Parathyroid adenoma (tissue), 2 donors: ENCODE results near the gene MED25.

ENCODE experiments used
- H2AFZ ChIP-seq: fragments of 300-600 bp; sonication (generic); one replicate; pipeline ENCODE4 v1.7.0; 2017; ENCODE audit warnings: antibody characterized with exemption, mild to moderate bottlenecking
- H3K27ac ChIP-seq: fragments of 300-600 bp; sonication (generic); one replicate; pipeline ENCODE4 v1.7.0; 2017
- H3K27me3 ChIP-seq: fragments of 300-600 bp; sonication (generic); one replicate; pipeline ENCODE4 v1.7.0; 2017; ENCODE audit warnings: low read length; ENCODE audit not compliant: control insufficient read depth, insufficient read depth
- H3K36me3 ChIP-seq: fragments of 300-600 bp; sonication (generic); one replicate; pipeline ENCODE4 v1.7.0; 2017; ENCODE audit warnings: low read length; ENCODE audit not compliant: control insufficient read depth, insufficient read depth
- H3K4me1 ChIP-seq: fragments of 300-600 bp; sonication (generic); one replicate; pipeline ENCODE4 v1.7.0; 2017; ENCODE audit warnings: control low read depth
- H3K4me2 ChIP-seq: fragments of 300-600 bp; sonication (generic); one replicate; pipeline ENCODE4 v1.7.0; 2017; ENCODE audit warnings: low read length
- H3K4me3 ChIP-seq: fragments of 300-600 bp; sonication (generic); one replicate; pipeline ENCODE4 v1.7.0; 2017; ENCODE audit warnings: low read depth, low read length
- H3K79me2 ChIP-seq: fragments of 300-600 bp; sonication (generic); one replicate; pipeline ENCODE4 v1.7.0; 2017; ENCODE audit warnings: control low read depth
- H3K9ac ChIP-seq: fragments of 300-600 bp; sonication (generic); one replicate; pipeline ENCODE4 v1.7.0; 2017; ENCODE audit warnings: mild to moderate bottlenecking
- H3K9me3 ChIP-seq: fragments of 300-600 bp; sonication (generic); one replicate; pipeline ENCODE4 v1.7.0; 2017; ENCODE audit warnings: low read length; ENCODE audit not compliant: control insufficient read depth
- CTCF ChIP-seq: fragments of 300-600 bp; sonication (generic); IDR thresholded peaks from one replicate; pipeline ENCODE4 v1.7.0; 2017; ENCODE audit warnings: antibody characterized with exemption, mild to moderate bottlenecking
- donor health status: primary hyperparathyroidism.

The MED25 gene

GRCh38 chr19:49862391-49863253 lies 44.5 kb downstream of the MED25 start:
- TF ChIP-seq CTCF, result no peak
- no peaks in the 10 kb centered on the region for H3K36me3 ChIP-seq
- no peak overlapping the region for H3K9ac ChIP-seq
- H3K79me2 ChIP-seq, result peaks cover 24% of the 10 kb centered on the region
- H3K4me3 ChIP-seq, result no peak overlapping the region
- no peak overlapping the region for H3K4me2 ChIP-seq
- H3K9me3 ChIP-seq, result no peaks in the 10 kb centered on the region
- peaks cover 10% of the 10 kb centered on the region for H3K4me1 ChIP-seq
- H3K27ac ChIP-seq, result no peak overlapping the region
- H2AFZ ChIP-seq, result no peak overlapping the region
- no peaks in the 10 kb centered on the region for H3K27me3 ChIP-seq

GRCh38 chr19:49863254-49863934 lies 45.3 kb downstream of the MED25 start:
- H3K4me3 ChIP-seq, result no peak overlapping the region
- H3K36me3 ChIP-seq, result no peaks in the 10 kb centered on the region
- no peak overlapping the region for H3K9ac ChIP-seq
- no peaks in the 10 kb centered on the region for H3K27me3 ChIP-seq
- H3K27ac ChIP-seq, result no peak overlapping the region
- H3K9me3 ChIP-seq, result no peaks in the 10 kb centered on the region
- H3K79me2 ChIP-seq, result peaks cover 24% of the 10 kb centered on the region
- peaks cover 11% of the 10 kb centered on the region for H3K4me1 ChIP-seq
- no peak for TF ChIP-seq CTCF
- H3K4me2 ChIP-seq, result no peak overlapping the region
- no peak overlapping the region for H2AFZ ChIP-seq

- H3K4me1 ChIP-seq, result peaks cover 16% of the 10 kb centered on the region
- H2AFZ ChIP-seq, result no peak overlapping the region
- no peaks in the 10 kb centered on the region for H3K36me3 ChIP-seq
- H3K27ac ChIP-seq, result no peak overlapping the region
- no peak for TF ChIP-seq CTCF
- no peak overlapping the region for H3K9ac ChIP-seq
- H3K79me2 ChIP-seq, result peaks cover 24% of the 10 kb centered on the region
- H3K4me2 ChIP-seq, result no peak overlapping the region
- no peaks in the 10 kb centered on the region for H3K9me3 ChIP-seq
- no peak overlapping the region for H3K4me3 ChIP-seq
- H3K27me3 ChIP-seq, result no peaks in the 10 kb centered on the region
Observed at GRCh38 chr19:49863935-49864320, 45.8 kb downstream of the MED25 start.

GRCh38 chr19:49864890-49865289 lies 46.8 kb downstream of the MED25 start:
- no peaks in the 10 kb centered on the region for H3K36me3 ChIP-seq
- H3K27me3 ChIP-seq, result no peaks in the 10 kb centered on the region
- no peak overlapping the region for H3K4me3 ChIP-seq
- H3K27ac ChIP-seq, result no peak overlapping the region
- H3K9me3 ChIP-seq, result no peaks in the 10 kb centered on the region
- peaks cover 24% of the 10 kb centered on the region for H3K79me2 ChIP-seq
- H3K4me2 ChIP-seq, result peak overlapping the region; percentile 18
- no peak overlapping the region for H3K9ac ChIP-seq
- H2AFZ ChIP-seq, result no peak overlapping the region
- TF ChIP-seq CTCF, result no peak
- H3K4me1 ChIP-seq, result peaks cover 18% of the 10 kb centered on the region
